OCI-LY3 (cell line): ENCODE results near the gene ZNF730.

ENCODE experiments used
- CTCF ChIP-seq: fragments of 200-600, 300-600 bp; sonication (generic); IDR thresholded peaks from 2 replicates; pipeline ENCODE4 v1.5.1; 2014; ENCODE audit warnings: antibody characterized with exemption, low read length, low read depth
- EZH2phosphoT487 ChIP-seq: fragments of 200-600 bp; shearing (Covaris generic); IDR thresholded peaks from 2 replicates; pipeline ENCODE4 v1.6.1; 2018; ENCODE audit warnings: antibody characterized with exemption, mixed run types, low read depth

GRCh38 chr19:23160766-23161165 is 43.9 kb downstream of the ZNF730 start:
- TF ChIP-seq CTCF (no peak), EZH2phosphoT487 (no peak)
